Spinal cord (tissue), 10 donors: ENCODE data around the gene FOXP1. TPM values are rescaled to one million over a fixed set of nuclear protein-coding genes. Genes with fewer than 3 reads are reported as not detected.

ENCODE experiments used
- DNase-seq, 6 donors: peaks; one replicate each; pipeline versions ENCODE4 v3.0.0 to v3.0.0-alpha.2; 2013 to 2015; ENCODE audit warnings: low spot score in 6 of 6, low read depth in 4 of 6
- H3K27ac ChIP-seq: one replicate; pipeline ENCODE4 v1.5.1; 2013; ENCODE audit warnings: low read depth, low read length, control low read depth
- H3K27me3 ChIP-seq: one replicate; pipeline ENCODE4 v1.6.1; 2013; ENCODE audit warnings: low read length; ENCODE audit not compliant: control insufficient read depth, insufficient read depth
- H3K36me3 ChIP-seq: one replicate; pipeline ENCODE4 v1.6.1; 2013; ENCODE audit warnings: low read length; ENCODE audit not compliant: control insufficient read depth, insufficient read depth
- H3K4me1 ChIP-seq: one replicate; pipeline ENCODE4 v1.6.1; 2013; ENCODE audit warnings: low read length; ENCODE audit not compliant: control insufficient read depth, insufficient read depth
- H3K4me3 ChIP-seq: one replicate; pipeline ENCODE4 v1.5.1; 2013; ENCODE audit warnings: low read depth, low read length, control low read depth
- H3K9me3 ChIP-seq: one replicate; pipeline ENCODE4 v1.6.1; 2013; ENCODE audit warnings: low read length; ENCODE audit not compliant: control insufficient read depth, insufficient read depth
- WGBS: methylation state at CpG from one replicate; pipeline ENCODE4 v1.1.5; 2013; ENCODE audit warnings: missing lambda C conversion rate; ENCODE audit not compliant: insufficient coverage; 5-methylcytosine and 5-hydroxymethylcytosine counted together
- polyA plus RNA-seq, 2 donors: library from polyadenylated mRNA; unstranded; fragments of 120-200 nt; gene quantifications; one replicate each; pipeline ENCODE4 v1.2.1, GENCODE V29; 2013; ENCODE audit not compliant: insufficient read length in 2 of 2
- total RNA-seq, 2 donors: library from RNA; depleted of rRNA in 1 of 2; stranded (reverse); fragments of 120-200 nt in 1 of 2; fragments of >200 nt in 1 of 2; gene quantifications; one replicate each; pipeline versions ENCODE4 v1.2.3 to v1.2.4, GENCODE V29; 2013 to 2014
- donor health status: healthy.

Gene FOXP1
- total and polyA plus RNA-seq, 4 donors: 27.4 to 118 (median 66.1) TPM

- Histone ChIP-seq H3K36me3 (no peaks in the 10 kb centered on the region), H3K9me3 (no peaks in the 10 kb centered on the region), H3K4me1 (no peaks in the 10 kb centered on the region), H3K4me3 (no peak overlapping the region), H3K27ac (no peak overlapping the region), H3K27me3 (no peaks in the 10 kb centered on the region)
- no peak for DNase-seq
- WGBS: no CpG with 5 or more reads among the region's 1 CpG
Observed at GRCh38 chr3:71322154-71322553, 261.4 kb downstream of the FOXP1 start.

DNA sequence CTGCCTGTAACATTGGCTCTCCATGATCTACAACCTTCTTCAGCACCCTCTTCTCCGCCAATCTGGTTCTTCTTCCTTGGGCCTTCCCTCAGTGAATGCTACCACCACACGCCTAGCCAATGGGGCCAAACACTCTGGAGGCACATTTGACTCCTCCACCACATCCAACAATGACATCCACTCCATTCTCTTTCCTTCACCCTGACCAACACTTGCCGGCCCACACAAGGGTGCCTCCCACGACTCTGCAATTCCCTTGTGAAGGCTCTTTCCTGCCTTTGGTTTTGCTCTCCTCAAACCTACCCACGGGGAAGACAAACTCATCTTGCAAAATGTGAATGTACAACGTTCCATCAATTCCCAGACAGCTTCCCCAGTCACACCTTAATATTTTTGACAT is 263.8 kb downstream of the FOXP1 start:
- no peaks in the 10 kb centered on the region for H3K27me3 ChIP-seq
- H3K4me3 ChIP-seq: no peak overlapping the region
- no peaks in the 10 kb centered on the region for H3K4me1 ChIP-seq
- 89% methylated on average over 6 of the region's 6 CpGs for WGBS
- no peaks in the 10 kb centered on the region for H3K36me3 ChIP-seq
- no peak overlapping the region for H3K27ac ChIP-seq
- DNase-seq: no peak
- H3K9me3 ChIP-seq: no peaks in the 10 kb centered on the region

DNA sequence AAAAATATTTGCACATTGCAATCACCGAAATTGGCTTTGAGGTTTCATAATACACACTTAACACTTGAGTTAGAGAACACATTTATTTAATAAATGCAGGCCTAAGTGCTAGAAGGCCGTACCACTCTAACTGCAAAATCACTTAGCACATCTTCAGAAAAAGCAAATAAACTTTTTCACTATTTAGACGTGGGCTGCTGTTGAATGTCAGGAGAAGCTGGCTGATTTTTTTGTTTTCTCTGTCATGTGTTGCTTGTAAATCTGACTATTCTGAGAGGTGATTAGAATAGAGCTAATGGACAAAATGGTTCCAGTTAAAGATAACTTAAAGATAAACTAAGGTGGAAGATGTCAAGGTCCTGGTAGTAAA is 265.1 kb downstream of the FOXP1 start:
- Histone ChIP-seq H3K4me3 (no peak overlapping the region), H3K36me3 (no peaks in the 10 kb centered on the region), H3K4me1 (no peaks in the 10 kb centered on the region), H3K27ac (no peak overlapping the region), H3K27me3 (no peaks in the 10 kb centered on the region), H3K9me3 (no peaks in the 10 kb centered on the region)
- WGBS: no CpG with 5 or more reads among the region's 3 CpGs
- no peak for DNase-seq

- Histone ChIP-seq H3K4me3 (no peak overlapping the region), H3K27me3 (no peaks in the 10 kb centered on the region), H3K36me3 (no peaks in the 10 kb centered on the region), H3K27ac (no peak overlapping the region), H3K4me1 (no peaks in the 10 kb centered on the region), H3K9me3 (no peaks in the 10 kb centered on the region)
- WGBS: no CpG with 5 or more reads among the region's 5 CpGs
- DNase-seq: no peak
Observed at GRCh38 chr3:71317749-71318457, 265.6 kb downstream of the FOXP1 start.

- no peaks in the 10 kb centered on the region for H3K27me3 ChIP-seq
- no peak overlapping the region for H3K27ac ChIP-seq
- DNase-seq: no peak
- no CpG with 5 or more reads among the region's 6 CpGs for WGBS
- no peaks in the 10 kb centered on the region for H3K4me1 ChIP-seq
- H3K36me3 ChIP-seq: no peaks in the 10 kb centered on the region
- no peaks in the 10 kb centered on the region for H3K9me3 ChIP-seq
- no peak overlapping the region for H3K4me3 ChIP-seq
Observed at GRCh38 chr3:71317140-71317539, 266.4 kb downstream of the FOXP1 start.

DNA sequence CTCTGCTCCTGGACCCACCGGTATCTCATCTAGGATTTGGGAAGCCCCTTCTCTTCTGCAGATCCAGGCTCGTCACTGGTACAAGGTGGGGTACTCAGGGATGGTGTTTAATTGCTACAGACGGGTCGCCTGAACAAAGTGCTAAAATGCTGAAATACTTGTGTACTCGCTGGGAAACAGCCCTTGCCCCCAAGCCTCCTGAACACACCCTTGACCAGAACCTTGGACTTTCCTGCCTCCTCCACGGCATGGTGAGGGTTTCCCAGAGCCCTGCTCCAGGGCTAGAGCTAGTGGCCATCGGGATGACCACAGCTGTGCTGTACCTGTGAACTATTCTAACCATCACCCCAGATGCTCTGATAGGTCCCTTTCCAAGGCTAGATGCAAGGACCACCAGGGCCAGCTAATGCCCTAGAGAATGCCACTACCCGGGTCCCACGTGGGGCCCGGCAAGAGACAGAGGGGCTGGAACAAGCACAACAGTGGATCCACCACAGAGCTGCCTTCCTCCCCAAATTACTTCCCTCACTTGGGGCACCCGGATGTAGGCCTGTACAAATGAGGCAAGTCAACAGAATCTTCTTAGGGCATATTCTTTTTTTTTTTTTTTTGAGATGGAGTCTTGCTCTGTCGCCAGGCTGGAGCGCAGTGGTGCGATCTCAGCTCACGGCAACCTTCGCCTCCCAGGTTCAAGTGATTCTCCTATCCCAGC is 267.3 kb downstream of the FOXP1 start:
- H3K27ac ChIP-seq: no peak overlapping the region
- H3K27me3 ChIP-seq: no peaks in the 10 kb centered on the region
- H3K4me1 ChIP-seq: no peaks in the 10 kb centered on the region
- H3K36me3 ChIP-seq: no peaks in the 10 kb centered on the region
- no peak for DNase-seq
- H3K4me3 ChIP-seq: no peak overlapping the region
- 93% methylated on average over 8 of the region's 16 CpGs for WGBS
- no peaks in the 10 kb centered on the region for H3K9me3 ChIP-seq

DNA sequence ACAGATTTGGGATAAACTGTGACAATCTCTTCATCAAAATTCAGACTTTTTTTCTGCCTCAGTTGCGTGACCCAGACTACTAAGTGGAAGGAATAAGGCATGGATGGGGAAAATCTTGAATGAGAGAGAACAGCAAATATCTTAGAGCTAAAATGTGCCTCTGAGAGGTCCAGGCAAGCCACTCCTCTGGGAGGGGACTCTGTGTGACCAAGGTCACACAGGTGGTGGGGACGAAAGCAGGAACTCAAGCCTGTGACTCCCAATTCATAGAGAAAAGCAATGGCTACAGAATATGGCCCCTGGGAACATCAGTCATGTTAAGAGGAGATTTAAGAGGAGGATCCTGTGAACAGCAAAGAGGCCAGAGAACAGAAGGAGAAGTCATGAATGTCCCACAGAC is 268.1 kb downstream of the FOXP1 start:
- whole genome bisulfite sequencing: 100% methylated on average over 1 of the region's 2 CpGs
- no peak for DNase-seq
- H3K27me3 ChIP-seq: no peaks in the 10 kb centered on the region
- H3K4me3 ChIP-seq: no peak overlapping the region
- no peaks in the 10 kb centered on the region for H3K4me1 ChIP-seq
- no peaks in the 10 kb centered on the region for H3K36me3 ChIP-seq
- H3K9me3 ChIP-seq: no peaks in the 10 kb centered on the region
- no peak overlapping the region for H3K27ac ChIP-seq

DNA sequence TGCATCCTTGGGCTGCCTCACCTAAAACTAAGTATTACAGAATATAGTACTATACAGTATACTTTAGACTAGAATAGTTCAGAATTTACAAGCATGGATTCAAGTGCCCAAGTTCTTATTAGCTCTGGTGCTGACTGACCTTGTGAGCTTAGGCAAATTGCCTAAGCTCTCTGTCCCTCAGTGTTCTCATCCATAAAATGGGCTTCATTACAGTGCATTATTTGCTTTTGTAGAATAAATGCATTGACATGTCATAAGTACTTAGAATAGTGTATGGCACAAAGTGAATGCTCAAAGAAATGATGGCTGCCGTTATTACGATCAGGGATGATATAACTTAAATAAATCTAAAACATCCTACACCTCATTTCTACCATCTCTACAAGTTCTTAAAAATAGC is 269.7 kb downstream of the FOXP1 start:
- WGBS: no CpG with 5 or more reads among the region's 2 CpGs
- Histone ChIP-seq H3K9me3 (no peaks in the 10 kb centered on the region), H3K27me3 (no peaks in the 10 kb centered on the region), H3K36me3 (no peaks in the 10 kb centered on the region), H3K4me3 (no peak overlapping the region), H3K27ac (no peak overlapping the region), H3K4me1 (no peaks in the 10 kb centered on the region)
- no peak for DNase-seq

DNA sequence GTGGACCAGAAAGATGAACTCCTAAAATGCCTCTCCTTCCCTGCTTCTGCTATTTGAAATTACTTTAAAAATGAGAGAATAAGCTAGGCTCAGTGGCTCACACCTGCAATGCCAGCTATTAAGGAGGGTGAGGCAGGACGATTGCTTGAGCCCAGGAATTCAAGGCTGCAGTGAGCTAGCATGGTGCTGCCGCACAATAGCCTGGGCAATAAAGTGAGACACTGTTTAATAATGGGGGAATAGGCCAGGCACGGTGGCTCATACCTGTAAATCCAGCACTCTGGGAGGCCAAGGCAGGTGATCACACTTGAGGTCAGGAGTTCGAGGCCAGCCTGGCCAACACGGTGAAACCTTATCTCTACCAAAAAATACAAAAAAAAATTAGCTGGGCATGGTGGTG is 271.1 kb downstream of the FOXP1 start:
- no peak for DNase-seq
- Histone ChIP-seq H3K9me3 (no peaks in the 10 kb centered on the region), H3K4me3 (no peak overlapping the region), H3K36me3 (no peaks in the 10 kb centered on the region), H3K4me1 (peaks cover 3% of the 10 kb centered on the region), H3K27ac (no peak overlapping the region), H3K27me3 (no peaks in the 10 kb centered on the region)
- WGBS: 69% methylated on average over 3 of the region's 5 CpGs

DNA sequence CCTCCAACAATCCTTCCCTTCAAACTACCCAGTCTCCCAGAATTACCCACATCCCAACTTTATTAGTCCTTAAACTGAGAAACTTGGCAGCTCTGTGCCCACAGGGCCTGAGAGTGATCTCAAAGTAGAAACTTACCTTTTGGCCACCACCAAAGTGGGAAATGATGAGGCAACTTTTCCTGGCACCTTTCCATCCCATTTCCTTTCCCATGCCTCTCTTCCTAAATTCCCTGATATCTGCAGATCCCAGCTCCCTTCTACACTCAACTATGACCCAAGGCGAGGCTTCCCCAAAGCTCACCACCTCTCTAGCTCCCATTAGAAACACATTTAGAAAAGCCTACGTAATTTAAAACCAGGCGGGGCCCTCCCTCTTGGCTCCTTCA is 271.9 kb downstream of the FOXP1 start:
- Histone ChIP-seq H3K9me3 (no peaks in the 10 kb centered on the region), H3K4me3 (no peak overlapping the region), H3K4me1 (peaks cover 3% of the 10 kb centered on the region), H3K27ac (no peak overlapping the region), H3K27me3 (no peaks in the 10 kb centered on the region), H3K36me3 (no peaks in the 10 kb centered on the region)
- WGBS: 91% methylated on average over 1 of the region's 3 CpGs
- DNase-seq: no peak
